ENCODE results near the gene AKT1S1.

Gene AKT1S1

GRCh38 chr19:49854378-49855263 is 22.5 kb downstream of the AKT1S1 start:
- no peaks in the 10 kb centered on the region for H3K27me3 ChIP-seq (ENCODE audit: control insufficient read depth, insufficient read depth, low read length)

GRCh38 chr19:49853852-49854377 is 23.2 kb downstream of the AKT1S1 start:
- peaks cover 44% of the 10 kb centered on the region for H3K36me3 ChIP-seq (ENCODE audit: insufficient read depth, low read length)
- H3K4me1 ChIP-seq (ENCODE audit: control insufficient read depth, insufficient read depth, low read length), result peaks cover 34% of the 10 kb centered on the region
- no peak overlapping the region for H3K4me3 ChIP-seq (ENCODE audit: low read length)
- H3K9me3 ChIP-seq (replicated peaks; ENCODE audit: low read length), result no peaks in the 10 kb centered on the region
- H3K27me3 ChIP-seq (ENCODE audit: control insufficient read depth, insufficient read depth, low read length), result no peaks in the 10 kb centered on the region
- no peak overlapping the region for H3K9ac ChIP-seq (ENCODE audit: low read depth, low read length)
- peak overlapping the region; percentile 19 for H3K4me2 ChIP-seq (ENCODE audit: low read length)

More at GRCh38 chr19:49854378-49855263, 22.5 kb downstream of the AKT1S1 start:
- H3K4me1 ChIP-seq (ENCODE audit: control insufficient read depth, insufficient read depth, low read length), result peaks cover 40% of the 10 kb centered on the region
- H3K9me3 ChIP-seq (replicated peaks; ENCODE audit: low read length), result no peaks in the 10 kb centered on the region
- peaks cover 45% of the 10 kb centered on the region for H3K36me3 ChIP-seq (ENCODE audit: insufficient read depth, low read length)
- no peak overlapping the region for H3K4me2 ChIP-seq (ENCODE audit: low read length)
- H3K4me3 ChIP-seq (ENCODE audit: low read length), result no peak overlapping the region
- no peak overlapping the region for H3K9ac ChIP-seq (ENCODE audit: low read depth, low read length)

- Histone ChIP-seq H3K9ac (ENCODE audit: low read depth, low read length) (peak overlapping the region; percentile 56), H3K4me1 (ENCODE audit: control insufficient read depth, insufficient read depth, low read length) (peaks cover 32% of the 10 kb centered on the region), H3K27me3 (ENCODE audit: control insufficient read depth, insufficient read depth, low read length) (no peaks in the 10 kb centered on the region), H3K36me3 (ENCODE audit: insufficient read depth, low read length) (peaks cover 32% of the 10 kb centered on the region), H3K4me2 (ENCODE audit: low read length) (peak overlapping the region; percentile 99), H3K9me3 (replicated peaks; ENCODE audit: low read length) (no peaks in the 10 kb centered on the region), H3K4me3 (ENCODE audit: low read length) (peak overlapping the region; percentile 85)
Observed at GRCh38 chr19:49852631-49853126, 24.5 kb downstream of the AKT1S1 start.

GRCh38 chr19:49851456-49852259 is 25.5 kb downstream of the AKT1S1 start:
- Histone ChIP-seq H3K9ac (ENCODE audit: low read depth, low read length) (peak overlapping the region; percentile 97), H3K4me2 (ENCODE audit: low read length) (peak overlapping the region; percentile 99), H3K4me3 (ENCODE audit: low read length) (peak overlapping the region; percentile 85), H3K4me1 (ENCODE audit: control insufficient read depth, insufficient read depth, low read length) (peaks cover 27% of the 10 kb centered on the region), H3K27me3 (ENCODE audit: control insufficient read depth, insufficient read depth, low read length) (no peaks in the 10 kb centered on the region), H3K36me3 (ENCODE audit: insufficient read depth, low read length) (peaks cover 24% of the 10 kb centered on the region), H3K9me3 (replicated peaks; ENCODE audit: low read length) (no peaks in the 10 kb centered on the region)

GRCh38 chr19:49850487-49851342 is 26.4 kb downstream of the AKT1S1 start, which contains the start of gene PTOV1:
PTOV1 (plus strand) TSS chr19:49851159.
- H3K4me1 ChIP-seq (ENCODE audit: control insufficient read depth, insufficient read depth, low read length), result peaks cover 27% of the 10 kb centered on the region
- no peaks in the 10 kb centered on the region for H3K27me3 ChIP-seq (ENCODE audit: control insufficient read depth, insufficient read depth, low read length)
- peaks cover 14% of the 10 kb centered on the region for H3K36me3 ChIP-seq (ENCODE audit: insufficient read depth, low read length)
- peak within 1 kb of the TSS; percentile 99 for H3K4me2 ChIP-seq (ENCODE audit: low read length)
- H3K9me3 ChIP-seq (replicated peaks; ENCODE audit: low read length), result no peaks in the 10 kb centered on the region
- peak within 1 kb of the TSS; percentile 85 for H3K4me3 ChIP-seq (ENCODE audit: low read length)
- H3K9ac ChIP-seq (ENCODE audit: low read depth, low read length), result peak within 1 kb of the TSS; percentile 97

- Histone ChIP-seq H3K27me3 (ENCODE audit: control insufficient read depth, insufficient read depth, low read length) (no peaks in the 10 kb centered on the region), H3K4me2 (ENCODE audit: low read length) (peak overlapping the region; percentile 89), H3K9me3 (replicated peaks; ENCODE audit: low read length) (no peaks in the 10 kb centered on the region), H3K36me3 (ENCODE audit: insufficient read depth, low read length) (peaks cover 9% of the 10 kb centered on the region), H3K9ac (ENCODE audit: low read depth, low read length) (peak overlapping the region; percentile 97), H3K4me3 (ENCODE audit: low read length) (peak overlapping the region; percentile 85), H3K4me1 (ENCODE audit: control insufficient read depth, insufficient read depth, low read length) (peaks cover 27% of the 10 kb centered on the region)
Observed at GRCh38 chr19:49850221-49850486, 27.0 kb downstream of the AKT1S1 start.

- H3K4me2 ChIP-seq (ENCODE audit: low read length), result peak overlapping the region; percentile 89
- no peak overlapping the region for H3K9ac ChIP-seq (ENCODE audit: low read depth, low read length)
- H3K27me3 ChIP-seq (ENCODE audit: control insufficient read depth, insufficient read depth, low read length), result no peaks in the 10 kb centered on the region
- H3K4me1 ChIP-seq (ENCODE audit: control insufficient read depth, insufficient read depth, low read length), result peaks cover 27% of the 10 kb centered on the region
- no peaks in the 10 kb centered on the region for H3K9me3 ChIP-seq (replicated peaks; ENCODE audit: low read length)
- peaks cover 4% of the 10 kb centered on the region for H3K36me3 ChIP-seq (ENCODE audit: insufficient read depth, low read length)
- H3K4me3 ChIP-seq (ENCODE audit: low read length), result peak overlapping the region; percentile 85
Observed at GRCh38 chr19:49849433-49850220, 27.5 kb downstream of the AKT1S1 start.

- H3K4me1 ChIP-seq (ENCODE audit: control insufficient read depth, insufficient read depth, low read length), result peaks cover 27% of the 10 kb centered on the region
- H3K36me3 ChIP-seq (ENCODE audit: insufficient read depth, low read length), result peaks cover 4% of the 10 kb centered on the region
- H3K4me3 ChIP-seq (ENCODE audit: low read length), result no peak overlapping the region
- no peak overlapping the region for H3K4me2 ChIP-seq (ENCODE audit: low read length)
- H3K27me3 ChIP-seq (ENCODE audit: control insufficient read depth, insufficient read depth, low read length), result no peaks in the 10 kb centered on the region
- H3K9ac ChIP-seq (ENCODE audit: low read depth, low read length), result no peak overlapping the region
- H3K9me3 ChIP-seq (replicated peaks; ENCODE audit: low read length), result no peaks in the 10 kb centered on the region
Observed at GRCh38 chr19:49848938-49849337, 28.2 kb downstream of the AKT1S1 start.

- Histone ChIP-seq H3K4me3 (ENCODE audit: low read length) (no peak overlapping the region), H3K9ac (ENCODE audit: low read depth, low read length) (no peak overlapping the region), H3K27me3 (ENCODE audit: control insufficient read depth, insufficient read depth, low read length) (no peaks in the 10 kb centered on the region), H3K9me3 (replicated peaks; ENCODE audit: low read length) (no peaks in the 10 kb centered on the region), H3K36me3 (ENCODE audit: insufficient read depth, low read length) (peaks cover 4% of the 10 kb centered on the region), H3K4me1 (ENCODE audit: control insufficient read depth, insufficient read depth, low read length) (peaks cover 27% of the 10 kb centered on the region), H3K4me2 (ENCODE audit: low read length) (peak overlapping the region; percentile 42)
Observed at GRCh38 chr19:49847731-49848696, 29.1 kb downstream of the AKT1S1 start.
